ENCODE measurements around the gene FAM89A.

DNA sequence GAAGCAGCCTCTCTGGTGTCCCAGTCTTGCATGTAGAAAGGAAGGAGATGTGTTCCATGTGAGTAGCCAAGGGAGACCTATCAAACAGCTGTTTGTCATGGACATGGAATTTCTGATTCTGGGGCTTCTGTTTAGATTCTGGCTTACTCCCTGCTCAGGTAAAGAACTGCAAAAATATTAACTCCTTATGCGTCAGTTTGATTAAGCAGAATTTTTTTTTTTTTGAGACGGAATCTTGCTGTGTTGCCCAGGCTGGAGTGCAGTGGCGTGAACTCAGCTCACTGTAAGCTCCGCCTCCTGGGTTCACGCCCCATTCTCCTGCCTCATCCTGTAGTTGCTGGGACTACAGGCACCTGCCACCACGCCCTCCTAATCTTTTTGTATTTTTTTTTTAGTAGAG is 54.3 kb downstream of the FAM89A start:
- TF ChIP-seq, protein P1, sequence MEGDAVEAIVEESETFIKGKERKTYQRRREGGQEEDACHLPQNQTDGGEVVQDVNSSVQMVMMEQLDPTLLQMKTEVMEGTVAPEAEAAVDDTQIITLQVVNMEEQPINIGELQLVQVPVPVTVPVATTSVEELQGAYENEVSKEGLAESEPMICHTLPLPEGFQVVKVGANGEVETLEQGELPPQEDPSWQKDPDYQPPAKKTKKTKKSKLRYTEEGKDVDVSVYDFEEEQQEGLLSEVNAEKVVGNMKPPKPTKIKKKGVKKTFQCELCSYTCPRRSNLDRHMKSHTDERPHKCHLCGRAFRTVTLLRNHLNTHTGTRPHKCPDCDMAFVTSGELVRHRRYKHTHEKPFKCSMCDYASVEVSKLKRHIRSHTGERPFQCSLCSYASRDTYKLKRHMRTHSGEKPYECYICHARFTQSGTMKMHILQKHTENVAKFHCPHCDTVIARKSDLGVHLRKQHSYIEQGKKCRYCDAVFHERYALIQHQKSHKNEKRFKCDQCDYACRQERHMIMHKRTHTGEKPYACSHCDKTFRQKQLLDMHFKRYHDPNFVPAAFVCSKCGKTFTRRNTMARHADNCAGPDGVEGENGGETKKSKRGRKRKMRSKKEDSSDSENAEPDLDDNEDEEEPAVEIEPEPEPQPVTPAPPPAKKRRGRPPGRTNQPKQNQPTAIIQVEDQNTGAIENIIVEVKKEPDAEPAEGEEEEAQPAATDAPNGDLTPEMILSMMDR (IDR thresholded peaks at IDR 0.05 in 2 of 3, conservative IDR thresholded peaks at IDR 0.05 in 1 of 3; ENCODE audit: borderline replicate concordance in 1 of 3, insufficient read depth in 1 of 3, low read depth in 2 of 3, low read length in 2 of 3), result no peak
- TF ChIP-seq, protein P2, sequence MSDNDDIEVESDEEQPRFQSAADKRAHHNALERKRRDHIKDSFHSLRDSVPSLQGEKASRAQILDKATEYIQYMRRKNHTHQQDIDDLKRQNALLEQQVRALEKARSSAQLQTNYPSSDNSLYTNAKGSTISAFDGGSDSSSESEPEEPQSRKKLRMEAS (IDR thresholded peaks at IDR 0.05), result no peak
- no peak for TF ChIP-seq SP1 (IDR thresholded peaks at IDR 0.05; ENCODE audit: low read depth)
- TF ChIP-seq, protein P3, sequence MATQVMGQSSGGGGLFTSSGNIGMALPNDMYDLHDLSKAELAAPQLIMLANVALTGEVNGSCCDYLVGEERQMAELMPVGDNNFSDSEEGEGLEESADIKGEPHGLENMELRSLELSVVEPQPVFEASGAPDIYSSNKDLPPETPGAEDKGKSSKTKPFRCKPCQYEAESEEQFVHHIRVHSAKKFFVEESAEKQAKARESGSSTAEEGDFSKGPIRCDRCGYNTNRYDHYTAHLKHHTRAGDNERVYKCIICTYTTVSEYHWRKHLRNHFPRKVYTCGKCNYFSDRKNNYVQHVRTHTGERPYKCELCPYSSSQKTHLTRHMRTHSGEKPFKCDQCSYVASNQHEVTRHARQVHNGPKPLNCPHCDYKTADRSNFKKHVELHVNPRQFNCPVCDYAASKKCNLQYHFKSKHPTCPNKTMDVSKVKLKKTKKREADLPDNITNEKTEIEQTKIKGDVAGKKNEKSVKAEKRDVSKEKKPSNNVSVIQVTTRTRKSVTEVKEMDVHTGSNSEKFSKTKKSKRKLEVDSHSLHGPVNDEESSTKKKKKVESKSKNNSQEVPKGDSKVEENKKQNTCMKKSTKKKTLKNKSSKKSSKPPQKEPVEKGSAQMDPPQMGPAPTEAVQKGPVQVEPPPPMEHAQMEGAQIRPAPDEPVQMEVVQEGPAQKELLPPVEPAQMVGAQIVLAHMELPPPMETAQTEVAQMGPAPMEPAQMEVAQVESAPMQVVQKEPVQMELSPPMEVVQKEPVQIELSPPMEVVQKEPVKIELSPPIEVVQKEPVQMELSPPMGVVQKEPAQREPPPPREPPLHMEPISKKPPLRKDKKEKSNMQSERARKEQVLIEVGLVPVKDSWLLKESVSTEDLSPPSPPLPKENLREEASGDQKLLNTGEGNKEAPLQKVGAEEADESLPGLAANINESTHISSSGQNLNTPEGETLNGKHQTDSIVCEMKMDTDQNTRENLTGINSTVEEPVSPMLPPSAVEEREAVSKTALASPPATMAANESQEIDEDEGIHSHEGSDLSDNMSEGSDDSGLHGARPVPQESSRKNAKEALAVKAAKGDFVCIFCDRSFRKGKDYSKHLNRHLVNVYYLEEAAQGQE (IDR thresholded peaks at IDR 0.05; ENCODE audit: low read depth), result no peak
- no peak for TF ChIP-seq JUND (IDR thresholded peaks at IDR 0.05)
- TF ChIP-seq POLR2A (IDR thresholded peaks at IDR 0.05; ENCODE audit: borderline replicate concordance, extremely low read depth, insufficient read depth, insufficient read length), result no peak
- TF ChIP-seq ZNF274 (IDR thresholded peaks at IDR 0.05; ENCODE audit: low read depth, low read length), result no peak

Measured in HCT116 (cell line).